Body of pancreas (tissue), 4 donors: ENCODE measurements around the gene WIPF3.

Experiments used
- POLR2A ChIP-seq, 3 donors: fragments of 450-650 bp; IDR thresholded peaks; one replicate each; pipeline ENCODE4 v1.6.1; 2016; ENCODE audit warnings: antibody characterized with exemption in 3 of 3, mild to moderate bottlenecking in 2 of 3
- TF ChIP-seq, protein P1 (sequence below), 7 experiments: fragments of 450-650 bp in 4 of 7; fragments of 200-600 bp in 3 of 7; sonication (generic) in 3 of 7; IDR thresholded peaks; one replicate each; pipeline ENCODE4 v1.5.1; 2016 to 2019; ENCODE audit warnings: antibody characterized with exemption in 7 of 7

DNA sequence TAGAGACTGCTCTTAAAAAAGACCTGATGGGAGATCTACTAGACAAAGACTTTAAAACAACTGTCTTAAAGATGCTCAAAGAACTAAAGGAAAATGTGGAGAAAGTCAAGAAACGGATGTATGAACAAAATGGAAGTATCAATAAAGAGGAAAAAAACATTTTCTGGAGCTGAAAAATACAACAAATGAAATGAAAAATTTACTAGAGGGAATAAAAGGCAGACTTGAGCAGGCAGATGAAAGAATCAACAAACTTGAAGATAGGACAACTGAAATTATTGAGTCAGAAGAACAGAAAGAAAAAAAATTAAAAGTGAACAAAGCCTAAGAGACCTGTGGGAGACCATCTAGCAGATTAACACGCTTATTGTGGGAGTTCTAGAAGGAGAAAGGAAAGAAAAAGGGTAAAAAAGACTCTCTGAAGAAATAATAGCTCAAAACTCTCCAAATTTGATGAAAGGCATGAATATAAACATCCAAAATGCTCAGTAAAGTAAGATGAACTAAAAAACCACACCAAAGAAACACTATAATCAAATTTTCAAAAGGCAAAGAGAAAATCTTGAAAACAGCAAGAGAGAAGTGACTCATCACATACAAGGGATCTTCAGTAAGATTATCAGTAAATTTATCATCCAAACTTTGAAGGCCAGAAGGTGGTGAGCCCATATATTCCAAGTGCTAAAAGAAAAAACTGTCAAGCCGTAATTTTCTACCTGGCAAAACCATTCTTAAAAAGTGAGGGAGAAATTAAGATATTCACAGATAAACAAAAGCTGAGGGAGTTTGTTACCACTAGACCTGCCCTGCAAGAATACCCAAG is 100.1 kb downstream of the WIPF3 start:
- TF ChIP-seq, protein P1, sequence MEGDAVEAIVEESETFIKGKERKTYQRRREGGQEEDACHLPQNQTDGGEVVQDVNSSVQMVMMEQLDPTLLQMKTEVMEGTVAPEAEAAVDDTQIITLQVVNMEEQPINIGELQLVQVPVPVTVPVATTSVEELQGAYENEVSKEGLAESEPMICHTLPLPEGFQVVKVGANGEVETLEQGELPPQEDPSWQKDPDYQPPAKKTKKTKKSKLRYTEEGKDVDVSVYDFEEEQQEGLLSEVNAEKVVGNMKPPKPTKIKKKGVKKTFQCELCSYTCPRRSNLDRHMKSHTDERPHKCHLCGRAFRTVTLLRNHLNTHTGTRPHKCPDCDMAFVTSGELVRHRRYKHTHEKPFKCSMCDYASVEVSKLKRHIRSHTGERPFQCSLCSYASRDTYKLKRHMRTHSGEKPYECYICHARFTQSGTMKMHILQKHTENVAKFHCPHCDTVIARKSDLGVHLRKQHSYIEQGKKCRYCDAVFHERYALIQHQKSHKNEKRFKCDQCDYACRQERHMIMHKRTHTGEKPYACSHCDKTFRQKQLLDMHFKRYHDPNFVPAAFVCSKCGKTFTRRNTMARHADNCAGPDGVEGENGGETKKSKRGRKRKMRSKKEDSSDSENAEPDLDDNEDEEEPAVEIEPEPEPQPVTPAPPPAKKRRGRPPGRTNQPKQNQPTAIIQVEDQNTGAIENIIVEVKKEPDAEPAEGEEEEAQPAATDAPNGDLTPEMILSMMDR (IDR thresholded peaks at IDR 0.05), result no peak
- TF ChIP-seq POLR2A (IDR thresholded peaks at IDR 0.05), result no peak
